ENCODE results near the gene PFDN1.

- no peak for TF ChIP-seq HCFC1 (IDR thresholded peaks at IDR 0.05; ENCODE audit: low read length)
- TF ChIP-seq CTCF (IDR thresholded peaks at IDR 0.05 in 2 of 3, conservative IDR thresholded peaks at IDR 0.05 in 1 of 3; ENCODE audit: control insufficient read depth in 2 of 3, extremely low read depth in 1 of 3, insufficient read depth in 1 of 3, low read depth in 3 of 3, low read length in 3 of 3), result no peak
- no peak for TF ChIP-seq EP300 (IDR thresholded peaks at IDR 0.05; ENCODE audit: borderline replicate concordance in 1 of 2, control insufficient read depth in 1 of 2, low read depth in 2 of 2, low read length in 2 of 2)
- TF ChIP-seq, protein P1, sequence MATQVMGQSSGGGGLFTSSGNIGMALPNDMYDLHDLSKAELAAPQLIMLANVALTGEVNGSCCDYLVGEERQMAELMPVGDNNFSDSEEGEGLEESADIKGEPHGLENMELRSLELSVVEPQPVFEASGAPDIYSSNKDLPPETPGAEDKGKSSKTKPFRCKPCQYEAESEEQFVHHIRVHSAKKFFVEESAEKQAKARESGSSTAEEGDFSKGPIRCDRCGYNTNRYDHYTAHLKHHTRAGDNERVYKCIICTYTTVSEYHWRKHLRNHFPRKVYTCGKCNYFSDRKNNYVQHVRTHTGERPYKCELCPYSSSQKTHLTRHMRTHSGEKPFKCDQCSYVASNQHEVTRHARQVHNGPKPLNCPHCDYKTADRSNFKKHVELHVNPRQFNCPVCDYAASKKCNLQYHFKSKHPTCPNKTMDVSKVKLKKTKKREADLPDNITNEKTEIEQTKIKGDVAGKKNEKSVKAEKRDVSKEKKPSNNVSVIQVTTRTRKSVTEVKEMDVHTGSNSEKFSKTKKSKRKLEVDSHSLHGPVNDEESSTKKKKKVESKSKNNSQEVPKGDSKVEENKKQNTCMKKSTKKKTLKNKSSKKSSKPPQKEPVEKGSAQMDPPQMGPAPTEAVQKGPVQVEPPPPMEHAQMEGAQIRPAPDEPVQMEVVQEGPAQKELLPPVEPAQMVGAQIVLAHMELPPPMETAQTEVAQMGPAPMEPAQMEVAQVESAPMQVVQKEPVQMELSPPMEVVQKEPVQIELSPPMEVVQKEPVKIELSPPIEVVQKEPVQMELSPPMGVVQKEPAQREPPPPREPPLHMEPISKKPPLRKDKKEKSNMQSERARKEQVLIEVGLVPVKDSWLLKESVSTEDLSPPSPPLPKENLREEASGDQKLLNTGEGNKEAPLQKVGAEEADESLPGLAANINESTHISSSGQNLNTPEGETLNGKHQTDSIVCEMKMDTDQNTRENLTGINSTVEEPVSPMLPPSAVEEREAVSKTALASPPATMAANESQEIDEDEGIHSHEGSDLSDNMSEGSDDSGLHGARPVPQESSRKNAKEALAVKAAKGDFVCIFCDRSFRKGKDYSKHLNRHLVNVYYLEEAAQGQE (IDR thresholded peaks at IDR 0.05; ENCODE audit: low read depth, low read length), result no peak
- TF ChIP-seq POLR2A (IDR thresholded peaks at IDR 0.05; ENCODE audit: low read depth, low read length), result no peak
- no peak for TF ChIP-seq NR2C2 (IDR thresholded peaks at IDR 0.05; ENCODE audit: borderline replicate concordance, control insufficient read depth, insufficient read length, low read depth)
- TF ChIP-seq KDM1A (IDR thresholded peaks at IDR 0.05; ENCODE audit: borderline replicate concordance), result no peak
- no peak for TF ChIP-seq ASH2L (IDR thresholded peaks at IDR 0.05; ENCODE audit: borderline replicate concordance, low read depth)
- TF ChIP-seq SMC3 (IDR thresholded peaks at IDR 0.05; ENCODE audit: borderline replicate concordance, low read length), result no peak
- no peak for TF ChIP-seq CHD2 (IDR thresholded peaks at IDR 0.05; ENCODE audit: borderline replicate concordance, low read depth, low read length)
Observed at GRCh38 chr5:140222416-140222815, 80.5 kb downstream of the PFDN1 start.
